ENCODE results near the gene CCDC120.

Gene CCDC120

GRCh38 chrX:49072712-49073095 lies 13.9 kb downstream of the CCDC120 start:
- TF ChIP-seq, protein P1, sequence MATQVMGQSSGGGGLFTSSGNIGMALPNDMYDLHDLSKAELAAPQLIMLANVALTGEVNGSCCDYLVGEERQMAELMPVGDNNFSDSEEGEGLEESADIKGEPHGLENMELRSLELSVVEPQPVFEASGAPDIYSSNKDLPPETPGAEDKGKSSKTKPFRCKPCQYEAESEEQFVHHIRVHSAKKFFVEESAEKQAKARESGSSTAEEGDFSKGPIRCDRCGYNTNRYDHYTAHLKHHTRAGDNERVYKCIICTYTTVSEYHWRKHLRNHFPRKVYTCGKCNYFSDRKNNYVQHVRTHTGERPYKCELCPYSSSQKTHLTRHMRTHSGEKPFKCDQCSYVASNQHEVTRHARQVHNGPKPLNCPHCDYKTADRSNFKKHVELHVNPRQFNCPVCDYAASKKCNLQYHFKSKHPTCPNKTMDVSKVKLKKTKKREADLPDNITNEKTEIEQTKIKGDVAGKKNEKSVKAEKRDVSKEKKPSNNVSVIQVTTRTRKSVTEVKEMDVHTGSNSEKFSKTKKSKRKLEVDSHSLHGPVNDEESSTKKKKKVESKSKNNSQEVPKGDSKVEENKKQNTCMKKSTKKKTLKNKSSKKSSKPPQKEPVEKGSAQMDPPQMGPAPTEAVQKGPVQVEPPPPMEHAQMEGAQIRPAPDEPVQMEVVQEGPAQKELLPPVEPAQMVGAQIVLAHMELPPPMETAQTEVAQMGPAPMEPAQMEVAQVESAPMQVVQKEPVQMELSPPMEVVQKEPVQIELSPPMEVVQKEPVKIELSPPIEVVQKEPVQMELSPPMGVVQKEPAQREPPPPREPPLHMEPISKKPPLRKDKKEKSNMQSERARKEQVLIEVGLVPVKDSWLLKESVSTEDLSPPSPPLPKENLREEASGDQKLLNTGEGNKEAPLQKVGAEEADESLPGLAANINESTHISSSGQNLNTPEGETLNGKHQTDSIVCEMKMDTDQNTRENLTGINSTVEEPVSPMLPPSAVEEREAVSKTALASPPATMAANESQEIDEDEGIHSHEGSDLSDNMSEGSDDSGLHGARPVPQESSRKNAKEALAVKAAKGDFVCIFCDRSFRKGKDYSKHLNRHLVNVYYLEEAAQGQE (IDR thresholded peaks at IDR 0.05; ENCODE audit: insufficient read depth in 1 of 2, low read depth in 2 of 2, low read length in 2 of 2) = no peak
- TF ChIP-seq TAF1 (IDR thresholded peaks at IDR 0.05; ENCODE audit: borderline replicate concordance, insufficient read depth, low read length) (no peak), FOXP2 (optimal IDR thresholded peaks at IDR 0.05; ENCODE audit: borderline replicate concordance, extremely low read depth, extremely low read length, insufficient read depth) (no peak), POLR2AphosphoS5 (IDR thresholded peaks at IDR 0.05; ENCODE audit: low read depth, low read length) (no peak), SIN3A (IDR thresholded peaks at IDR 0.05; ENCODE audit: borderline replicate concordance, insufficient read depth, low read length) (no peak)

DNA sequence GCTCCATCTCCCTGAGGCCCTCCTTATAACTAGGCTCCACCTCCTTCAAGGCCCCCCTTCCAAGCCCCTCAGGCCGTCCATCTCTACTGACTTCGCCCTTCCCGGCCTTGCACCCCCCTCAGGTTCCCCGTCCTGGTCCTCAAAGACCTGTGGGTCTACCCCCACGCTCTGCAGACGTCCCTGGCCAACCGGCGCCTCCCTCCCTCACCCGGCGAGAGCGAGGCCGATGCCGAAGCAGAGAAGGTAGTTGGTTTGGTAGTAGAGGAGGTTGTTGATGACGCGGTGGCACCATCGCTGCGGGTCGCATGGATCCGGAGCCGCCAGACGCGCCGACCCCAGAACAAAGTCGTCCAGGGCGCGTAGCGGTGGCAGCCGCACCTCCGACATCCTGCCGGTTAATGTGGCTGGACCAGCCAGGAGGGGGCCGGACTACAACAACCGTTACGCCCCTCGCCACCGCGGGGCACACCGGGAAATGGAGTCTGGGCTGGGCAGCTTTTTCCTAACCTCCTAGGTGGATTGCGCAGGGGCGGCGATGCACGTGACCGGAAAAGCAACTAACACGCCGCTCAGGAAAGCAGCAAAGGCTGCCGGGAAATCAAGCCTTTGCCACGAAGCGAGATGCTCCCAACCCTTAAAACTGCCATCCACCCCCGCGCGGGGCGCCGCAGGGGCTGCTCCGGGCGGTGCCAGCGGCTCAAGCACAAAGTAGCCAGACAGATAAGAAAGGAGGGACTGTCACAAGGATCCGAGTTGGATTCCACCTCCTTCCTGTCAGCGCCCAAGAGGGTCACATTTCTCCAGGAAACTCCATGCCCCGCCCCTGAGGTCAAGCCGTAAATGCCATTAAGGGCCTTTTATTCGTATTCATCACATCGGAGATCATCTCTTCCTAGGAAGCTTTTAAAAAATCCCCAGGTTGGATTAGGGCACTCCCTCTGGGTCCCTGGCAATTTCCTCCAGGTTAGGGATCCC lies 15.1 kb downstream of the CCDC120 start, which contains the start of gene PRAF2:
Gene PRAF2 (minus strand): TSS at position 402 of the 975 bp plus-strand sequence. CDS start 15 bp downstream, at position 387.
- TF ChIP-seq, protein P1 (IDR thresholded peaks at IDR 0.05; ENCODE audit: insufficient read depth in 1 of 2, low read depth in 2 of 2, low read length in 2 of 2) = no peak
- peak; percentile 70 for TF ChIP-seq POLR2AphosphoS5 (IDR thresholded peaks at IDR 0.05; ENCODE audit: low read depth, low read length)
- TF ChIP-seq TAF1 (IDR thresholded peaks at IDR 0.05; ENCODE audit: borderline replicate concordance, insufficient read depth, low read length) = peak; percentile 69; the same call in 1 of the 2 replicates
- peak; percentile 48; the same call in 1 of the 2 replicates for TF ChIP-seq SIN3A (IDR thresholded peaks at IDR 0.05; ENCODE audit: borderline replicate concordance, insufficient read depth, low read length)
- TF ChIP-seq FOXP2 (optimal IDR thresholded peaks at IDR 0.05; ENCODE audit: borderline replicate concordance, extremely low read depth, extremely low read length, insufficient read depth) = no peak

DNA sequence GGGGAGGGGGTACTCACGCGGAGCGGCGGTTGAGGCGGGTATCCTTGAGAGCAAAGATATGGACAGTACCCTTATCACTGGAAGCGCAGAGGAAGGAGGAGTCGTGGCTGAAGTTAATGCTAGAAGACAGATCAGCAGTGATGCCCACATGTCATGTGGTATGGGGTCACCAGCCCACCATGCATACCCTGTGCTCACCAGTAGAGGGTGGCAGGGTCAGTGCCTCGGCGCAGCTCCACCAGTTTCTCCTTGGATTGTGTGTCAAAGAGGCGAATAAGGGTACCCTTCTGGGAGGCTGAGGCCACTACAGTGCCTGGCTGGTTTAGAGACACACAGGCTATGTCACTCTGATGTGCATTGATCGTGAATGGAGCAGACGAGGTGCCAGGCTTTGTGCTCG lies 16.5 kb downstream of the CCDC120 start:
- TF ChIP-seq SIN3A (IDR thresholded peaks at IDR 0.05; ENCODE audit: borderline replicate concordance, insufficient read depth, low read length) (no peak), POLR2AphosphoS5 (IDR thresholded peaks at IDR 0.05; ENCODE audit: low read depth, low read length) (no peak), FOXP2 (optimal IDR thresholded peaks at IDR 0.05; ENCODE audit: borderline replicate concordance, extremely low read depth, extremely low read length, insufficient read depth) (no peak), TAF1 (IDR thresholded peaks at IDR 0.05; ENCODE audit: borderline replicate concordance, insufficient read depth, low read length) (no peak)
- TF ChIP-seq, protein P1 (IDR thresholded peaks at IDR 0.05; ENCODE audit: insufficient read depth in 1 of 2, low read depth in 2 of 2, low read length in 2 of 2) = no peak

GRCh38 chrX:49077941-49078340 lies 19.1 kb downstream of the CCDC120 start:
- TF ChIP-seq FOXP2 (optimal IDR thresholded peaks at IDR 0.05; ENCODE audit: borderline replicate concordance, extremely low read depth, extremely low read length, insufficient read depth) (no peak), TAF1 (IDR thresholded peaks at IDR 0.05; ENCODE audit: borderline replicate concordance, insufficient read depth, low read length) (no peak), SIN3A (IDR thresholded peaks at IDR 0.05; ENCODE audit: borderline replicate concordance, insufficient read depth, low read length) (no peak), POLR2AphosphoS5 (IDR thresholded peaks at IDR 0.05; ENCODE audit: low read depth, low read length) (no peak)
- TF ChIP-seq, protein P1 (IDR thresholded peaks at IDR 0.05; ENCODE audit: insufficient read depth in 1 of 2, low read depth in 2 of 2, low read length in 2 of 2) = no peak
